ENCODE data around the gene ARPC2. TPM values are rescaled to one million over a fixed set of nuclear protein-coding genes. Genes with fewer than 3 reads are reported as not detected.

ARPC2 gene
- total and polyA plus RNA-seq, 2 of the 13 experiments (the other 11 are each of a cell fraction or from before 2014, with no cell fraction given): 168 to 303 TPM

DNA sequence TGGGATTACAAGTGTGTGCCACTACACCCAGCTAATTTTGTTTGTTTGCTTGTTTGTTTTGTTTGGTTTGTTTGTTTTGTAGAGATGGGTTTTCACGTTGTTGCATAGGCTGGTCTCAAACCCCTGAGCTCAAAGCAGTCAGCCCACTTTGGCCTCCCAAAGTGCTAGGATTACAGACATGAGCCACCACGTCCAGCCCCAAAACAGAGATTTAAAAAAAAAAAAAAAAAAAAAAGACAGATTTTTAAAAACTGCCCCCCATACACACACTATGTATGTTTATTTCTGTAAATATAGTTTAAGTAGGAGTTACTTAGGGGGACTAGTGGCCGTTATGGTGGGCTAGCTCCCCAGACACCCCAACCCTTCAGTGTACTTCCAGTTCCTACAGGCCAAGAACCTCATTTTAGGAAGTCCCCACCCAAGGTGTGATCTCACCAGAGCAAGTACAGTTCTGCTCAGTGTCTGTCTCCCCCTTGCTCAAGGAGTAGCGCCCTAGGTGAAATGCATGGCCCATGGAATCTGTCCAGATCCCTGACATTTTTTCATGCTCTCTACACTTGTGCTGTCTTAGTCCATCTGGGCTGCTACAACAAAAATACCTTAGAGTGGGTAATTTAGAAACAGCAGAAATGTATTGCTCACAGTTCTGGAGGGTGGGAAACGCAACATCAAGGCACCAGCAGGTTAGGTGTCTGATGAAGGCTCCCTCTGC is 76.9 kb downstream of the ARPC2 start (continued):
- TF ChIP-seq, protein P1, sequence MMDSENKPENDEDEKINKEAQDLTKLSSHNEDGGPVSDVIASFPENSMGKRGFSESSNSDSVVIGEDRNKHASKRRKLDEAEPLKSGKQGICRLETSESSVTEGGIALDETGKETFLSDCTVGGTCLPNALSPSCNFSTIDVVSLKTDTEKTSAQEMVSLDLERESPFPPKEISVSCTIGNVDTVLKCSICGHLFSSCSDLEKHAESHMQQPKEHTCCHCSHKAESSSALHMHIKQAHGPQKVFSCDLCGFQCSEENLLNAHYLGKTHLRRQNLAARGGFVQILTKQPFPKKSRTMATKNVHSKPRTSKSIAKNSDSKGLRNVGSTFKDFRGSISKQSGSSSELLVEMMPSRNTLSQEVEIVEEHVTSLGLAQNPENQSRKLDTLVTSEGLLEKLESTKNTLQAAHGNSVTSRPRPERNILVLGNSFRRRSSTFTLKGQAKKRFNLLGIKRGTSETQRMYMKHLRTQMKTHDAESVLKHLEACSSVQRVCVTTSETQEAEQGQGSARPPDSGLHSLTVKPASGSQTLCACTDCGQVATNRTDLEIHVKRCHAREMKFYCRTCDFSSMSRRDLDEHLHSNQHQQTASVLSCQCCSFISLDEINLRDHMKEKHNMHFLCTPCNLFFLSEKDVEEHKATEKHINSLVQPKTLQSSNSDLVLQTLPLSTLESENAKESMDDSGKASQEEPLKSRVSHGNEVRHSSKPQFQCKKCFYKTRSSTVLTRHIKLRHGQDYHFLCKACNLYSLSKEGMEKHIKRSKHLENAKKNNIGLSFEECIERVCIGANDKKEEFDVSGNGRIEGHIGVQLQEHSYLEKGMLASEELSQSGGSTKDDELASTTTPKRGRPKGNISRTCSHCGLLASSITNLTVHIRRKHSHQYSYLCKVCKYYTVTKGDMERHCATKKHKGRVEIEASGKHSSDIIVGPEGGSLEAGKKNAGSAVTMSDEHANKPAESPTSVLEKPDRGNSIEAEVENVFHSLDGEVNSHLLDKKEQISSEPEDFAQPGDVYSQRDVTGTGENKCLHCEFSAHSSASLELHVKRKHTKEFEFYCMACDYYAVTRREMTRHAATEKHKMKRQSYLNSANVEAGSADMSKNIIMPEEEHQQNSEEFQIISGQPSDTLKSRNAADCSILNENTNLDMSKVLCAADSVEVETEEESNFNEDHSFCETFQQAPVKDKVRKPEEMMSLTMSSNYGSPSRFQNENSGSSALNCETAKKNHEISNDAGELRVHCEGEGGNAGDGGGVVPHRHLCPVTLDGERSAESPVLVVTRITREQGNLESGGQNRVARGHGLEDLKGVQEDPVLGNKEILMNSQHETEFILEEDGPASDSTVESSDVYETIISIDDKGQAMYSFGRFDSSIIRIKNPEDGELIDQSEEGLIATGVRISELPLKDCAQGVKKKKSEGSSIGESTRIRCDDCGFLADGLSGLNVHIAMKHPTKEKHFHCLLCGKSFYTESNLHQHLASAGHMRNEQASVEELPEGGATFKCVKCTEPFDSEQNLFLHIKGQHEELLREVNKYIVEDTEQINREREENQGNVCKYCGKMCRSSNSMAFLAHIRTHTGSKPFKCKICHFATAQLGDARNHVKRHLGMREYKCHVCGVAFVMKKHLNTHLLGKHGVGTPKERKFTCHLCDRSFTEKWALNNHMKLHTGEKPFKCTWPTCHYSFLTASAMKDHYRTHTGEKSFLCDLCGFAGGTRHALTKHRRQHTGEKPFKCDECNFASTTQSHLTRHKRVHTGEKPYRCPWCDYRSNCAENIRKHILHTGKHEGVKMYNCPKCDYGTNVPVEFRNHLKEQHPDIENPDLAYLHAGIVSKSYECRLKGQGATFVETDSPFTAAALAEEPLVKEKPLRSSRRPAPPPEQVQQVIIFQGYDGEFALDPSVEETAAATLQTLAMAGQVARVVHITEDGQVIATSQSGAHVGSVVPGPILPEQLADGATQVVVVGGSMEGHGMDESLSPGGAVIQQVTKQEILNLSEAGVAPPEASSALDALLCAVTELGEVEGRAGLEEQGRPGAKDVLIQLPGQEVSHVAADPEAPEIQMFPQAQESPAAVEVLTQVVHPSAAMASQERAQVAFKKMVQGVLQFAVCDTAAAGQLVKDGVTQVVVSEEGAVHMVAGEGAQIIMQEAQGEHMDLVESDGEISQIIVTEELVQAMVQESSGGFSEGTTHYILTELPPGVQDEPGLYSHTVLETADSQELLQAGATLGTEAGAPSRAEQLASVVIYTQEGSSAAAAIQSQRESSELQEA (CRISPR knock-in tag; IDR thresholded peaks at IDR 0.05; ENCODE audit: not compliant biosample characterization): no peak
- TF ChIP-seq, protein P2, sequence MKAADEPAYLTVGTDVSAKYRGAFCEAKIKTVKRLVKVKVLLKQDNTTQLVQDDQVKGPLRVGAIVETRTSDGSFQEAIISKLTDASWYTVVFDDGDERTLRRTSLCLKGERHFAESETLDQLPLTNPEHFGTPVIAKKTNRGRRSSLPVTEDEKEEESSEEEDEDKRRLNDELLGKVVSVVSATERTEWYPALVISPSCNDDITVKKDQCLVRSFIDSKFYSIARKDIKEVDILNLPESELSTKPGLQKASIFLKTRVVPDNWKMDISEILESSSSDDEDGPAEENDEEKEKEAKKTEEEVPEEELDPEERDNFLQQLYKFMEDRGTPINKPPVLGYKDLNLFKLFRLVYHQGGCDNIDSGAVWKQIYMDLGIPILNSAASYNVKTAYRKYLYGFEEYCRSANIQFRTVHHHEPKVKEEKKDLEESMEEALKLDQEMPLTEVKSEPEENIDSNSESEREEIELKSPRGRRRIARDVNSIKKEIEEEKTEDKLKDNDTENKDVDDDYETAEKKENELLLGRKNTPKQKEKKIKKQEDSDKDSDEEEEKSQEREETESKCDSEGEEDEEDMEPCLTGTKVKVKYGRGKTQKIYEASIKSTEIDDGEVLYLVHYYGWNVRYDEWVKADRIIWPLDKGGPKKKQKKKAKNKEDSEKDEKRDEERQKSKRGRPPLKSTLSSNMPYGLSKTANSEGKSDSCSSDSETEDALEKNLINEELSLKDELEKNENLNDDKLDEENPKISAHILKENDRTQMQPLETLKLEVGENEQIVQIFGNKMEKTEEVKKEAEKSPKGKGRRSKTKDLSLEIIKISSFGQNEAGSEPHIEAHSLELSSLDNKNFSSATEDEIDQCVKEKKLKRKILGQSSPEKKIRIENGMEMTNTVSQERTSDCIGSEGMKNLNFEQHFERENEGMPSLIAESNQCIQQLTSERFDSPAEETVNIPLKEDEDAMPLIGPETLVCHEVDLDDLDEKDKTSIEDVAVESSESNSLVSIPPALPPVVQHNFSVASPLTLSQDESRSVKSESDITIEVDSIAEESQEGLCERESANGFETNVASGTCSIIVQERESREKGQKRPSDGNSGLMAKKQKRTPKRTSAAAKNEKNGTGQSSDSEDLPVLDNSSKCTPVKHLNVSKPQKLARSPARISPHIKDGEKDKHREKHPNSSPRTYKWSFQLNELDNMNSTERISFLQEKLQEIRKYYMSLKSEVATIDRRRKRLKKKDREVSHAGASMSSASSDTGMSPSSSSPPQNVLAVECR (CRISPR knock-in tag; IDR thresholded peaks at IDR 0.05; ENCODE audit: borderline replicate concordance): 0 out of 2 replicates have a peak, but pooled peaks have one; percentile 8
- no peak for TF ChIP-seq STAT5B (CRISPR knock-in tag; IDR thresholded peaks at IDR 0.05)
- TF ChIP-seq ZNF605 (CRISPR knock-in tag; IDR thresholded peaks at IDR 0.05): 0 out of 2 replicates have a peak, but pooled peaks have one; percentile 19
- TF ChIP-seq PHF20 (CRISPR knock-in tag; IDR thresholded peaks at IDR 0.05): no peak
- TF ChIP-seq RBFOX2 (IDR thresholded peaks at IDR 0.05; ENCODE audit: low read depth, low read length): no peak
- no peak for TF ChIP-seq ZNF83 (CRISPR knock-in tag; IDR thresholded peaks at IDR 0.05; ENCODE audit: borderline replicate concordance)
- no peak for TF ChIP-seq ZNF850 (CRISPR knock-in tag; conservative IDR thresholded peaks at IDR 0.05)
- TF ChIP-seq FOXO1 (CRISPR knock-in tag; IDR thresholded peaks at IDR 0.05): no peak
- no peak for TF ChIP-seq AHR (CRISPR knock-in tag; IDR thresholded peaks at IDR 0.05)
- TF ChIP-seq, protein P3, sequence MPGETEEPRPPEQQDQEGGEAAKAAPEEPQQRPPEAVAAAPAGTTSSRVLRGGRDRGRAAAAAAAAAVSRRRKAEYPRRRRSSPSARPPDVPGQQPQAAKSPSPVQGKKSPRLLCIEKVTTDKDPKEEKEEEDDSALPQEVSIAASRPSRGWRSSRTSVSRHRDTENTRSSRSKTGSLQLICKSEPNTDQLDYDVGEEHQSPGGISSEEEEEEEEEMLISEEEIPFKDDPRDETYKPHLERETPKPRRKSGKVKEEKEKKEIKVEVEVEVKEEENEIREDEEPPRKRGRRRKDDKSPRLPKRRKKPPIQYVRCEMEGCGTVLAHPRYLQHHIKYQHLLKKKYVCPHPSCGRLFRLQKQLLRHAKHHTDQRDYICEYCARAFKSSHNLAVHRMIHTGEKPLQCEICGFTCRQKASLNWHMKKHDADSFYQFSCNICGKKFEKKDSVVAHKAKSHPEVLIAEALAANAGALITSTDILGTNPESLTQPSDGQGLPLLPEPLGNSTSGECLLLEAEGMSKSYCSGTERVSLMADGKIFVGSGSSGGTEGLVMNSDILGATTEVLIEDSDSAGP (CRISPR knock-in tag; IDR thresholded peaks at IDR 0.05; ENCODE audit: borderline replicate concordance): no peak
- TF ChIP-seq CCAR2 (optimal IDR thresholded peaks at IDR 0.05; ENCODE audit: low read depth, low read length): no peak
- TF ChIP-seq ZNF7 (CRISPR knock-in tag; IDR thresholded peaks at IDR 0.05): no peak
- no peak for TF ChIP-seq TGIF2 (CRISPR knock-in tag; IDR thresholded peaks at IDR 0.05)
- no peak for TF ChIP-seq EHMT2 (IDR thresholded peaks at IDR 0.05; ENCODE audit: borderline replicate concordance, low read depth, low read length)
- no peak for TF ChIP-seq ZNF644 (CRISPR knock-in tag; IDR thresholded peaks at IDR 0.05; ENCODE audit: low read depth)
